Panc1 (cell line): Measurements from ENCODE around the gene PRKCZ. TPM values are rescaled to one million over a fixed set of nuclear protein-coding genes. Genes with fewer than 3 reads are reported as not detected.

Experiments used
- ATAC-seq: fragments of 200-7000 bp; cut with Tn5 transposase; 2 replicates; pipeline ENCODE4 v1.9.1; 2020; ENCODE audit warnings: mild to moderate bottlenecking, moderate library complexity
- BruUV-seq: library from RNA; stranded (reverse); fragments of 400-500 nt; replicated peaks from 2 replicates; lab custom pipeline; 2021; lab: Mats Ljungman, UMichigan
- CTCF ChIA-PET: fragments of 300-600 bp; sonication (Branson Sonifier 250); formaldehyde crosslinking; loops from one replicate; lab custom pipeline; 2022; ENCODE audit warnings: antibody characterized with exemption; lab: Charles Lee
- POLR2A ChIA-PET: fragments of 300-600 bp; sonication (Branson Sonifier 250); formaldehyde crosslinking; loops from one replicate; lab custom pipeline; 2022; ENCODE audit warnings: antibody characterized with exemption; lab: Charles Lee
- DNase-seq: peaks from one replicate; pipeline ENCODE4 v3.0.0-alpha.2; 2010; ENCODE audit warnings: low read depth, low spot score
- H3K27ac ChIP-seq: 2 replicates; pipeline ENCODE4 v1.5.1; 2011; ENCODE audit warnings: mild to moderate bottlenecking, low read length, inconsistent platforms
- H3K27me3 ChIP-seq: fragments of 200-500 bp; sonication (Bioruptor generic); 2 replicates; pipeline ENCODE4 v1.6.0; 2014; ENCODE audit warnings: low read length, inconsistent platforms; ENCODE audit not compliant: control insufficient read depth, insufficient read depth
- H3K36me3 ChIP-seq: fragments of 200-500 bp; sonication (Bioruptor generic); 2 replicates; pipeline ENCODE4 v1.5.1; 2014; ENCODE audit warnings: inconsistent platforms, mild to moderate bottlenecking, low read length, moderate library complexity; ENCODE audit not compliant: control insufficient read depth, insufficient read depth
- H3K4me1 ChIP-seq: 2 replicates; pipeline ENCODE4 v1.5.1; 2011; ENCODE audit warnings: inconsistent platforms, mild to moderate bottlenecking, low read length, moderate library complexity; ENCODE audit not compliant: control insufficient read depth, insufficient read depth
- H3K4me3 ChIP-seq, 2 experiments: 2 replicates each; pipeline ENCODE4 v1.5.1; 2011 to 2012; ENCODE audit warnings: low read depth in 2 of 2, low read length in 2 of 2, mild to moderate bottlenecking in 2 of 2, inconsistent platforms in 1 of 2, moderate library complexity in 1 of 2
- H3K9me3 ChIP-seq: fragments of 200-500 bp; sonication (Bioruptor generic); 2 replicates; pipeline ENCODE4 v1.5.1; 2014; ENCODE audit warnings: low read depth, mild to moderate bottlenecking, inconsistent platforms, low read length, moderate library complexity; ENCODE audit not compliant: control insufficient read depth, insufficient read depth
- CTCF ChIP-seq: fragments of 450-650 bp; IDR thresholded peaks from 2 replicates; pipeline ENCODE4 v1.5.1; 2017; ENCODE audit warnings: mild to moderate bottlenecking
- POLR2AphosphoS5 ChIP-seq: IDR thresholded peaks from 2 replicates; pipeline ENCODE4 v1.6.1; 2012; ENCODE audit warnings: mild to moderate bottlenecking, low read depth, low read length, moderate library complexity
- REST ChIP-seq, 2 experiments: IDR thresholded peaks; 2 replicates each; pipeline ENCODE4 v1.6.1; 2011 to 2012; ENCODE audit warnings: low read depth in 2 of 2, control low read depth in 1 of 2, low read length in 1 of 2, mild to moderate bottlenecking in 1 of 2, moderate library complexity in 1 of 2; ENCODE audit not compliant: insufficient read depth in 1 of 2
- SIN3A ChIP-seq: IDR thresholded peaks from 2 replicates; pipeline ENCODE4 v1.6.1; 2012; ENCODE audit warnings: low read depth, mild to moderate bottlenecking, low read length, moderate library complexity, borderline replicate concordance; ENCODE audit not compliant: insufficient read depth
- TCF7L2 ChIP-seq: IDR thresholded peaks from 2 replicates; pipeline ENCODE4 v1.6.1; 2011; ENCODE audit warnings: mild to moderate bottlenecking, low read depth, low read length, inconsistent platforms
- in situ Hi-C: cut with HindIII; loops from 2 replicates; pipeline ENCODE4 v1.10.0; 2016; ENCODE audit warnings: low sequenced_read_pairs, low pct_unique_long_range_greater_than_20kb
- intact Hi-C: fragments of 100-400 bp; cut with micrococcal nuclease; formaldehyde crosslinking; loops from one replicate; pipeline ENCODE4 v1.10.0; 2022; ENCODE audit not compliant: unreplicated experiment
- total RNA-seq: library from RNA; stranded (reverse); gene quantifications from one replicate; pipeline ENCODE4 v1.2.1, GENCODE V29; 2021; ENCODE audit not compliant: unreplicated experiment

PRKCZ gene
- total RNA-seq, 1 experiment from 2014 or later = 26.7 TPM

GRCh38 chr1:2076826-2077225, 26.6 kb downstream of the PRKCZ start:
- no peaks in the 10 kb centered on the region for H3K36me3 ChIP-seq
- DNase-seq (no peak), ATAC-seq (no peak)
- H3K27ac ChIP-seq = no peak overlapping the region
- CTCF ChIA-PET = no interaction called here
- in situ Hi-C loops (no loop called here), intact Hi-C loops (no loop called here)
- 0 out of 2 replicates have a peak, but pooled peaks cover 2% of the 10 kb centered on the region for H3K4me1 ChIP-seq
- 0 out of 2 replicates have a peak, but pooled peaks cover 6% of the 10 kb centered on the region for H3K9me3 ChIP-seq
- BruUV-seq = no TSS peak
- H3K27me3 ChIP-seq = no peaks in the 10 kb centered on the region
- no peak overlapping the region for H3K4me3 ChIP-seq
- POLR2A ChIA-PET = no interaction called here
- TF ChIP-seq TCF7L2 (no peak), REST (IDR thresholded peaks at IDR 0.05; ENCODE audit: insufficient read depth in 1 of 2, low read depth in 2 of 2, low read length in 1 of 2) (no peak), SIN3A (no peak), POLR2AphosphoS5 (no peak), CTCF (no peak)

GRCh38 chr1:2078170-2078569, 28.0 kb downstream of the PRKCZ start:
- ATAC-seq = no peak
- no TSS peak for BruUV-seq
- no peak for DNase-seq
- H3K4me1 ChIP-seq = 0 out of 2 replicates have a peak, but pooled peaks cover 2% of the 10 kb centered on the region
- intact Hi-C loops = no loop called here
- in situ Hi-C loops = no loop called here
- H3K27me3 ChIP-seq = no peaks in the 10 kb centered on the region
- H3K27ac ChIP-seq = no peak overlapping the region
- POLR2A ChIA-PET = no interaction called here
- H3K36me3 ChIP-seq = no peaks in the 10 kb centered on the region
- H3K4me3 ChIP-seq = no peak overlapping the region
- CTCF ChIA-PET = no interaction called here
- TF ChIP-seq REST (IDR thresholded peaks at IDR 0.05; ENCODE audit: insufficient read depth in 1 of 2, low read depth in 2 of 2, low read length in 1 of 2) (no peak), CTCF (no peak), TCF7L2 (no peak), POLR2AphosphoS5 (no peak), SIN3A (no peak)
- 0 out of 2 replicates have a peak, but pooled peaks cover 6% of the 10 kb centered on the region for H3K9me3 ChIP-seq
